GM23248 (cell line): ENCODE measurements around the gene MYT1.

ENCODE experiments used
- EZH2 ChIP-seq: fragments of 200-600 bp; sonication (generic); IDR thresholded peaks from 2 replicates; pipeline ENCODE4 v1.6.1; 2018; ENCODE audit warnings: antibody characterized with exemption, mild to moderate bottlenecking; ENCODE audit not compliant: insufficient read depth, poor library complexity, severe bottlenecking
- EZH2phosphoT487 ChIP-seq: fragments of 200-600 bp; sonication (generic); IDR thresholded peaks from 2 replicates; pipeline ENCODE4 v1.6.1; 2018; ENCODE audit warnings: antibody characterized with exemption, moderate library complexity, mild to moderate bottlenecking, low read depth; ENCODE audit not compliant: insufficient read depth

GRCh38 chr20:64241061-64241460 lies 76.8 kb downstream of the MYT1 start:
- TF ChIP-seq EZH2phosphoT487: no peak
- TF ChIP-seq EZH2: no peak
